Measurements from ENCODE around the gene TLE2.
"Not testable (repeated sequence)": the region's sequence is repeated elsewhere in the genome, so short reads cannot be mapped to it uniquely, and the experiment has no call there.

The TLE2 gene

GRCh38 chr19:3055741-3056416 lies 26.8 kb upstream of the TLE2 start:
- DNase-seq (ENCODE audit: low read depth), result no peak

- DNase-seq (ENCODE audit: low read depth), result no peak
Measured at GRCh38 chr19:3054972-3055740, 26.1 kb upstream of the TLE2 start.

GRCh38 chr19:3054265-3054971 lies 25.3 kb upstream of the TLE2 start:
- DNase-seq (ENCODE audit: low read depth), result no peak

- no peak for DNase-seq (ENCODE audit: low read depth)
Measured at GRCh38 chr19:3053780-3054179, 24.7 kb upstream of the TLE2 start.

- no peak for DNase-seq (ENCODE audit: low read depth)
Measured at GRCh38 chr19:3053218-3053621, 24.1 kb upstream of the TLE2 start.

- not testable (repeated sequence) for DNase-seq (ENCODE audit: low read depth)
Measured at GRCh38 chr19:3050016-3050415, 20.9 kb upstream of the TLE2 start.

- DNase-seq (ENCODE audit: low read depth), result no peak
Measured at GRCh38 chr19:3049089-3049488, 20.0 kb upstream of the TLE2 start.

- no peak for DNase-seq (ENCODE audit: low read depth)
Measured at GRCh38 chr19:3048190-3048533, 19.1 kb upstream of the TLE2 start.

- DNase-seq (ENCODE audit: low read depth), result peak; percentile 55
Measured at GRCh38 chr19:3047496-3048189, 18.6 kb upstream of the TLE2 start.

GRCh38 chr19:3046698-3047495 lies 17.8 kb upstream of the TLE2 start:
- DNase-seq (ENCODE audit: low read depth), result no peak

GRCh38 chr19:3045885-3046697 lies 17.0 kb upstream of the TLE2 start:
- no peak for DNase-seq (ENCODE audit: low read depth)

- no peak for DNase-seq (ENCODE audit: low read depth)
Measured at GRCh38 chr19:3045191-3045590, 16.1 kb upstream of the TLE2 start.

GRCh38 chr19:3042621-3043267 lies 13.7 kb upstream of the TLE2 start:
- DNase-seq (ENCODE audit: low read depth), result no peak

GRCh38 chr19:3041761-3042620 lies 12.9 kb upstream of the TLE2 start:
- no peak for DNase-seq (ENCODE audit: low read depth)

- no peak for DNase-seq (ENCODE audit: low read depth)
Measured at GRCh38 chr19:3041327-3041726, 12.2 kb upstream of the TLE2 start.

- no peak for DNase-seq (ENCODE audit: low read depth)
Measured at GRCh38 chr19:3039641-3040077, 10.6 kb upstream of the TLE2 start.

- no peak for DNase-seq (ENCODE audit: low read depth)
Measured at GRCh38 chr19:3039125-3039524, 10.0 kb upstream of the TLE2 start.

- DNase-seq (ENCODE audit: low read depth), result no peak
Measured at GRCh38 chr19:3038214-3038613, 9.1 kb upstream of the TLE2 start.

- not testable (repeated sequence) for DNase-seq (ENCODE audit: low read depth)
Measured at GRCh38 chr19:3036977-3037544, 8.0 kb upstream of the TLE2 start.
